ENCODE data around the gene ASCC1.

The ASCC1 gene

DNA sequence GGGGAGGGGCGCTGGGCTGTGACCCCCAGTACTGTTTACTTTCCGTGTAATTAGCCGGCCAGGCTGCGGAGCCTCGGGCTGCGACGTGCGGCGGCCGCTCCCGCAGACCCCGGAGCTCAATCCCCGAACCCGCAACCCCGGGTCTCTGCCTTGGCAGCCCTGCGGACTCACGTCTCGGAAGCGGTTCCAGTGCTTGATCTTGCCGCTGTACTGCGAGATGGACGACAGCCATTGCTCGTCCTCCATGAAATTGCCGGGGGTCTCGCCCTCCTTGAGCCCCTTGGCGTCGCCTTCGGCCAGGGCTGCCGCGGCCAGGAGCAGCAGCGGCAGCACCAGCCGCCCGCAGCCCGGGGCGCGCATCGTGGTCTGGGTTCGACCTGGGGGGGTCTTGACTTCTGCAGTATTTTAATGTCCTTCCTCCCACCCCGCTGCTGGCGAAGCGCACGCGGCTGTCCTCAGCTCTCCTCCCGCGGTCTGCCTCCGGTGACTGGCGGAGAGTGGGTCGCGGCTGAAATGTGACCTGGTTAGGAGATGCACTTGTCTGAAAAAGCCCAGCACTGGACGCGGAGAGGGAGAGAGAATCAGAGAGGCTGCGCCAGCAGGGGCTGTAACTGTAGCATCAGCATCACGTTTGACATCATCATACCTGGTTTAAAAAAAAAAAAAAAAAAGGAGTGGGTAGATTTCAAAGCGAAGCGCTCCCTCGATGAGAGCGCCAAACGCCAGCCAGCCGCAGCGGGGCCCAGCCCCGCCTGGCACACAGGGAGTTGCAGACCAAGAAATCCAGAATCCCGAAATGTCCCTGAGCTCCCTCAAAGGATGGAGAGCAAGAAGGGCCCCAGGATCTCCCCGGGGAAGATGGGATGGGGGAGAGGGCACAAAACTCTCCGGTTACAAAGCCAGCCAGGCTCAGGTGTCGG, 127.8 kb downstream of the ASCC1 start, which contains the start of gene SPOCK2:
Gene SPOCK2 (minus strand): TSS at position 583 of the 920 bp plus-strand sequence. CDS start 223 bp downstream, at position 360.
- intact Hi-C loops (cut with DNase I) = no loop called here
- DNase-seq = peak in 9 of 10 donors; percentile 38 to 94 (median 69)

DNA sequence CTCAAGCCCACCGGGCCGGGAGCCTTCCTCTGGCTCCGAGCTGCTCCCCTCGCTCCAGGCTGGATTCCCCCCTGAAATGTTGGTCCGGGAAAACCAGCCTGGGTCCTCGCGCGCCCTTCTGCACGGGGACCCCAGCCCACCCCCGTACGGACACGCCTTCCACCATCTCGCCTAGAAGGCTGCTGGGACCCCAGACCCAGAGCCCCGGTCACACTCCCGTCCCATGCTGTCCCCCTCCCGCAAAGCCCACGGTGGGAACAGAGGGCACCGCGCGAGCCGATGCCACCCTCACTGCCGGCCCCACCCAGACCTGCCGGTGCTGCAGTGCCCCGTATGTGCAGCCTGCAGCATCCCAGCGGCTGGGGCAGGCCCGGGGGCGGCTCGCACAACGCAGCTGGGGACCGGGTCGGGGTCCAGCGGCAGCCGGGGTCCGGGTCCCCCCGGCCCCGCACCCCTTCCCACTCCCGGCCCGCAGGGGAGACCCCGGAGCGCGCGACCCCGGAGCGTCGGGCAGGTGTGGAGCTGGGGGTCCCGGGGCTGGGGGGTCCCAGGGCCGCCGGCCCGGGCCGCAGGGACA, 128.6 kb downstream of the ASCC1 start:
- intact Hi-C loops (cut with DNase I) = no loop called here
- peak in 2 of 10 donors; percentile 89 to 90 for DNase-seq

DNA sequence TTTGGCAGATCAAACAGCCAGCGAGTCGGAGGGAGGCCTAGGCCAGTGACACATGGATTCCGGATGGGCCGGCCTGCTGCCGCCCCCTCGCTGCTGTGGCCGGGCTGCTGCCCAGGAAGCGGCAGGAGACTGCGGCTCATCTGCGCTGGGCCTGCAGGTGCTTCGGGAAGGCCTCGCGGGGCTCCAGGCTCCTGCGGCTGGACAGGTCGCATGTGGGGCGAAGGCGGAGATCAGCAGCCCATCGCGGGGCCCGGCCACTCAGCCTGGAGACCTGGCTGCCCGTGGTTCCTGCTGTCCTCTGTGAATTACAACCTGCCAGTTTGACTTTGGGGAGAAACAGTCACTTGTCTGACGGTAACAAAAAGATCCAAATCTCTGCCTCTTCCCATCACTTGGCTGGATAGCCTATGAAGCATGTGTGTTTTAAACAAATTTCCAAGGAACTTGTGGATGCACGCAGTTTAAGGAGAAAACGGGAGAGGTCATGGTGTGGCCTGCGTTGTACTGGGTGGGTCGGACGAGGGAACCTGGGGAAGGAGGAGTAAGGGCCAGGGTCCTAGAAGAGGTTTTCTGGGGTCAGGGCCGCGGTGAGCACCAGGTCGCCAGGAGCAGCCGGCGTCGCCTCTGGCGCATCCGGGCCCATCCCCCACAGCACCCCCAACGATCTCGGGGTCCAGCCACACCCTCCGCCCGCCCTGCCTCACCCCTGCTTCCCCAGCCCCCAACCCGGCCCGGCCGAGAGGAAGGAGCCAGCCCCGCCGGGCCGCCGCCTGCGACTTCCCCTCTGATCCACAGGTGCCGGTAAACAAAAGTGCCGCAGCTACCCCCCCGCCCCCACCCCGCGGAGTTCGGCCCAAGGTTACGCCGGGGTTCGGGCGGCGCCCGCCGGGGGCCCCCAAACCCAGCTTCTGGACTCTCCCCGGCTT, 129.3 kb downstream of the ASCC1 start:
- intact Hi-C loops (cut with DNase I) = no loop called here
- DNase-seq = peak in 3 of 10 donors; percentile 49 to 93 (median 93)

DNA sequence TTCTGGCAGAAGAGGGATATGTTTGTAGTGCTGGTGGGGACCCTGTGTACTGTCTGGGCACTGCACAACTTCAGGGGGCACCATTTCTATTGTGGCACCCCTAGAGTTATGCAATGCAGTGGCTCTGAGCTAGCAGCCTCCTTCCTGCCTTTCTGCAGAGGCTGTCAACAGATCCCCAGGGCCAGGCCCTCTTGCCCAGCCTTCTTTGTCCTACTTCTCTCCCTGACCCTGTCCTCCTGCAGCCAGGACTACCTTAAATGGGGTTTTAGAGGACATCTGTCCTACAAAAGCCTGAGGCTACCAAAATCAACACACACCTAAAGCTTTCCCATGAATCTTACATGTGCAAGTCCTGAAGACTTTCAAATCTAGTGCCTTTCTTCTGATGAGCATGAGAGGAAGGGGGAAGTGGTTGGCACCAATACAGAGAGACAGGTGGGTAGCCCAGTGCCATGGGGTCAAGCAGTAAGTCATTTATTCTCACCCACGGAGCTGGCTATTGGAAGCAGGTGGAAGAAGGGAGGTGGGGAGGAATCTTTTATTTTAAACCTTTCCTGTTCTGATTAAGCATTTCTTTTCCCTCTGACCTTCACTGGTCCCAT, 130.1 kb downstream of the ASCC1 start:
- intact Hi-C loops (cut with DNase I) = no loop called here
- no peak for DNase-seq

DNA sequence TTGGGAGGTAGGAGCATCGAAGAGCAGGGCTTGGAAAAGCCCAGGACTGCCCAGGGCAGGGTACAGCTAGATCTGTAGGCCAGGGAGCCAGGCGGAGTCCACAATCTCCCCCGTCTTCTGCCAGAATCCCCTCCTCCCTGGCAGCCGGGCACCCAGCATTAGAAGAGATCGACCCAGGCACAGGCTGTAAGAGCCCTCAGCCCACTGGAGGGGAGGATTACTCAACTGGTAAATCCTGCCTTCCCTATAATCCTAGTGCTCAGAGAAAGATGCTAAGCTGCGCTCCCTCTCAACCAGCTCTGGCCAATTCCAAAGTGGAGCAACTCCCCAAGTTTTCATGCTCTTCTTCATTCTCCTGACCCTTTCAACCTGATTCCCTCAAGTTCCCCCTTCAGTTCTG, 130.9 kb downstream of the ASCC1 start:
- intact Hi-C loops (cut with DNase I) = no loop called here
- peak in 1 of 10 donors; percentile 5 for DNase-seq

DNA sequence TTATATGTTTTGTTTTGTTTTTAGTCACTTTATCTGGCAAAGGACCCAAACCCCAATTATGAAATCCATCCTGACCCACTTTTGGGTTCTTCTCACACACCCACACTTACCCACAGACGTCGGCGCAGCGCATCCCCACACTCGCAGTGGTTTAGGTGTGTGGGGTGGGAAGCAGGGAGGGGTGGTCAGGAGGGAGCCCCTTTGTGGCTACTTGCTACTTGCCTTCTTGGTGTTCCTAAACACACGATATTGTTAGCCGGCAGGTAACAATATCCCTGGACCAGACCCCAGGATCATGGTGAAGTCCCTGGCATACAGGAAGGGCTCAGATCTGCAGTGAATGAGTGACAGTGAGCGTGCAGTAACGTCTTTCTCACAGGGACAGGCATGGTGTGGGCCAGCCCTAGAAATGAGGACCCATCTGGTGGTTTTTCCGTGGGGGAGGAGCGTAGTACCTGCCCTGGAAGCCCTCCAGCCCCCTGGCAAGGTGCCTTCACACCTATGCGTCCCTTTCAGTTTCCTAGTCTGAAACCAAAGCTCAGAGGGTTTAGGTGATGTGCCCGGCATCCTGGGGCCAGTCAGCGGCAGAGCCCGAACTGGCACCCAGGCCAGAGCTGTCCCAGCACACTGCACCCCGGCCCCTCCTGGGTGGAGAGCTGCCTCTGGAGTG, 132.2 kb downstream of the ASCC1 start:
- peak in 3 of 10 donors; percentile 7 to 78 (median 48) for DNase-seq

DNA sequence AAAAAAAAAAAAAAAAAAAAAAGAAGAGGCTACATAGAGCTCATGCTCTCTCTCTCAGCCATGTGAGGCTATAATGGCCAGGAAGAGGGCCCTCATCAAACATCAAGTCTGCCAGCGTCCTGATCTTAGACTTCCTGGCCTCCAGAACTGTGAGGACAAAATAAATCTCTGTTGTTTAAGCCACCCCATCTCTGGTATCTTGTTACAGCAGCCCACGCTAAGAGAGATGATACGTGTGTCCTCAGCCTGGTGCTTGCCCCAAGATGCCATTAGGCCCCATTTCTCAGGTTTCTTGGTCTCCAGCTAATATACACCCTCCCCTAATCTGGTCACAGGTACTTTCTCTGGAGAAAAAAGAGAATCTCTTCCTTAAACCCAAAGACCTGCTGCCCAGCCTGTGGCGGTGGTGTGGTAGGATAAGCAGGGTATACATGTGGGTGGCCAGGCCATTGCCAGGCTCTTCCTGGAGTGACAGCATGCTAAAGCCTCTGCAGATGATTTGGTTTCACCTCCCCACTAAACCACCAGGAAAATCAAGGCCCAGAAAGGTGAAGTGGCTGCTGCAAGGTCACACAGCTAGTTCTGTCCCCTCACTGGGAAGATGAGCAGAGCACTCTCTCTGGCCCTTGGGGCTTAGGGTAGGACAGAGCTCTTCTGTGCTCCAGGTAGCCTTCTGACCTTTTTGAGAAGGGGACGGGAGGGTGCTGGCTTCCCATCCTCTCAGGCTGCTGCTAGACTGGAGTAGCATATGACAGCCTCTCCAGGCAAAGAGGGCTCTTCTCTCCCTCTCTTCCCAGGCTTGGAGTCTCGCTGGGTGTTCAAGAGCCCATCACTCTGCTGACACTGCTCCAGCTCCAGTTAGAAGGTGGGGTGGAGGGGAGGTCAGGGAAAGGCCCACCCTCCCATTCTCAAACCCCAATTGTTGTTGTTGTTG, 133.0 kb downstream of the ASCC1 start:
- intact Hi-C loops (cut with DNase I) = no loop called here
- DNase-seq = peak in 2 of 10 donors; percentile 10 to 31

More for the DNA sequence above, 132.2 kb downstream of the ASCC1 start:
- intact Hi-C loops (cut with DNase I) = no loop called here

DNA sequence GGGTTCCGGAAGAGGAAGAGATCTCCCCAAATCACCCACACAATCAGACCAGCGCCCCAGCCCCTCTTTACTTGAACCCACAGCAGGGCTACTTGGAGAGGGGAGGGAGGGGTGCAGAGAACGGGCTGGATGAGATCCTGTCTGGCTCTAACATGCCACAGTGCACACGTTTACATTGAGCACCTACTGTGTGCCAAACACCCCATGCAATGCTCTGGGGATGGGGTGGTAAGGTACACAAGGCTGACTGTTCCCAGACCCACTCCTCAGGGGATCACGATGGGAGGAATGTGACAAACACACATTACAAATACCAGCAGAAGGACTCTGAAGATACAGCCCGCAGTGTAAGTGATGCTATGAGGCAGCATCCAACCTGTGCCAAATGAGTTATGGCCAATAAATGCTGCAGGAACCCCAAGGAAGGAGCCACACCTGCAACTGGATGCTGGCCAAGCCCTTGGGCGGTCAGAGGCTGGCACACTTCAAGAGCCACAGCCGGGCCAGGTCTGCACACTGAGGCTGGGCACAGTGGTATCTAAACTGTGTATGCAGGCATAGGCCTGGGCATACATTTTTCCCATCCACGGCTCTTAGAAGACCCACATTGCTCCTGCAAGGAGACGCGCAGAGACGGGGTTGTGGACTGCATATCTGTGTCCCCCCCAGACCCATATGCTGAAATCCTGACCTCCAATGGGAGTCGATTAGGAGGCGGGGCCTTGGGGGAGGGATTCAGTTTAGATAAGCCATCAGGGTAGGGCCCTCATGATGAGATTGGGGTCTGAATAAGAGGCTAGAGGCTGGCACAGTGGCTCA, 134.1 kb downstream of the ASCC1 start:
- DNase-seq = peak in 2 of 10 donors; percentile 7 to 47
- intact Hi-C loops (cut with DNase I) = no loop called here

DNA sequence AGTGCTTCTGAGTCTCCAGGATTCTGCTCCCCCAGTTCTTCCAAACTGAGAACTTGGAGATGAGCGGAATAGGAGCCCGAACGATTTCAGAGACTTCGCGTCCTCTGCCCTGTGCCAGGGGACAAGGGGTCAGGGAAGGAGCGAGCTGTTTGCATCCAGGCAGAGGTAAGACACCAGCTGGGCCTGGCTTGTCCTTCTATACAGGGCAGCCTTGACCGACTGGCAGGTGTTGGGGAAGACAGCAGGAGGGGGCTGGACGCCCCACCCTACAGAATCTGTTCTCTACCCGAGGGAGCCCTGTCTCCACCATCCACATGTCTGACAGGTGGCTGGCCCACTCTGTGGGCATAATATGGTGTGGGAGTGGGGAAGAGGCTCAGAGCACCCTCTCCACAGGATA, 134.9 kb downstream of the ASCC1 start:
- peak in 1 of 10 donors; percentile 20 for DNase-seq
- intact Hi-C loops (cut with DNase I) = no loop called here

DNA sequence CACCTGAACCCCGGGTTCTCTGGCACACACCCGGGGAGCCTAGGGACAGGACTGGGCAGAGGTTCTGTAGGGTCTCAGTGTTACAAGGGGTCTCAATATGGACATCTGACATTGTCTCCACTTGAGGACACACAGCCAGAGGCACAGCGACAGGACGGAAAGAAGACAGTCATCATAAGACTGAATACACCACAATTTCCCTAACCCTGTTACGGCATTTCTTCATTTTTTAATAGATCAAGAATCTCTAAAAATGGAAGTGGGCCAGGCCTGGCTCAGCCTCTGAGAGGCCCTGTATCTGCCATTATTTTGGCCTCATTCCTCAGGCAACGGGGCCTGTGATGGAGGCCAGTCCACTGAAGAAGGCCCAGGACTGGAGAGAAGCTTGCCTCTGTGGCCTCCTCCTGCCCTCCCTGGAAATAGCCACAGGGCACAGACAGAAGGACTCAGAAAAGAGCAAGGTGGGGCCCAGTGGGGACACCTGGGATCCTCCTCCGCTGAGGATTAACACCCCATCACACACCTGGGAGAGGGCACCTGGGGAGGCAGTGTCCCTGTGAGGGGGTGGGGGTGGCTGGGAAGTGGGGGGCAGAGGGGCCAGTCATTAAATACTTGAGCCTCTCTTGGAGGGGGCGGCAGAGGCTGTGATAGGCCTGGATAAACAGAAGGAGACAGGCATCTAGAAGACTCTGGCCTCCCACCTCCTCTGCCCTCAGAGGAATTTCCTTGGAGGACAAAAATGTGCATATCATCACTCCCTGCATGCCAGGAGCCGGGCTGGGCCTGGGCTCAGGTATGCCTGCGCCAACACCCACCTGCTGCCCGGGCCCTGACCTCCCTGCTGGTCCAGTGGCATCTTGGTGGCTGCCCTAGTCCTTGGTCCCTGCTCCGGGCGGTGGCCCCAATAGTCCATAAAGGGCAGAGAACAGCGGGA, 135.8 kb downstream of the ASCC1 start:
- peak in 3 of 10 donors; percentile 11 to 61 (median 48) for DNase-seq
- intact Hi-C loops (cut with DNase I) = no loop called here

DNA sequence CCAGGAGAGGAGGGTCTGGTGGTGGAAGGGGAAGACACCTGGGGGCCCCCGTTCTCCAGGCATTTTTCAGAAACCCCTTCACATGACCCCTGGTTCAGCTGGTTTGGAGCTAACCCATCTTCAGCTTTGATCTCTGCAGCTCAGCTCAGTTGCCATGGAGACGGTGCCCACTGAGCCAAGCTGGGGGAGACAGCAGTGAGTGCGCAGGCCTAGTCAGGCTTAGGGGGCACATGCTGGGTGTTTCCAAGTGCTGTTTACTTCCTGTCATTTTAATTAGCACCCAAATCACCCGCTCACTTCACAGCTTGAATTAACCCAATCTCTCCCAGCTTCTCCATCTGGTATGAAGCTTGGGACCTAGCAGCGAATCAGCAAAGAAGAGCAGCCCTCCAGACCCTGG, 136.7 kb downstream of the ASCC1 start:
- DNase-seq = peak in 7 of 10 donors; percentile 37 to 92 (median 68)
- intact Hi-C loops (cut with DNase I) = no loop called here

DNA sequence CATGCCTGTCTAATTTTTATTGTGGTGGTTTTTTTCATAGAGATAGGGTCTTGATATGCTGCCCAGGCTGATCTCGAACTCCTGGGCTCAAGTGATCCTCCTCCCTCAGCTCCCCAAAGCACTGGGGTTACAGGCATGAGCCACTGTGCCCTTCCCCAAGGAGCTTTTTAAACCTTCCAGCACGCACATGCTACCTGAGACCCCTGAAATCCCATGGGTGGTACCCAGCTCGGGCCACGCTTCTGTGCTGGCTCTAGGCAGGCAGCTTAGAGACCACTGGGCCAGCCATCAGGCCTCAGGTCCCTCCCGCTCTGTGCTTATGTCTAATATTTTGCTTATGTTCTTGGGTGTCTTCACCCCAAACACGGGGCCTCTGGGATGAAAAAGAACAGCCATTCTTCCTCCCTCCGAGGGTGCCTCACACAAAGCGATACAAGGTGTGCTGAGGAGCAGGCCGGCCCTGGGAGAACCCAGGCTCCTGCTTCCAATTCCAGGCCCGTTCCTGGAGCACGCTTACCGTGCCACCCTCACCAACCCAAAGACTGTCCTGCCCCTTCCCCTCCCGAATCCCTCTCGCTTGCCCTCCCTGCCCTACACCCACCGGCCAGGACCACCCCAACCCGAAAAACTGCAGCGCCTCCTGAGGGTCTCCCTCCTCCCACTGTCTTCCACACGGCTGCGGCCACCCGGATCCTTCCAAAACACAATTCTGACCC, 138.6 kb downstream of the ASCC1 start:
- peak in 2 of 10 donors; percentile 61 to 64 for DNase-seq
- intact Hi-C loops (cut with DNase I) = no loop called here

DNA sequence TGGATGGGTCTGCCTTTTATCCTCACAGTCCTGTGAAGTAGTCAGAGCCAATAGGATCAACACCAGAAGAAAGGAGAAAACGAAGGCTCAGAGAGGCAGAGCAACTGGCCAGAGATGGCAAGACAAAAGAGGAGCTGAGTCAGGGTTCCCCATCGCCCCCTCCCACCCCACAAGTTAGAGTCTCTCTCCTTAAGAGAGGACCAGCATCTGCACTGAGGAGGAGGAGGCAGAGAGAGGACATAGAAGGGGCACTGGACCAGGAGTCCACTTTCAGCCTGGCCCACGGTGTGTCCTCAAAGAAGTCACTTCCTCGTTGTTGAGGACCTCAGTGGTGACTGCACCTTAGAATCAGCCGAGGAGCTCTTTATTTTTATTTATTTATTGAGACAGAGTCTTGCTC, 139.3 kb downstream of the ASCC1 start:
- peak in 2 of 10 donors; percentile 14 to 16 for DNase-seq
- intact Hi-C loops (cut with DNase I) = no loop called here

DNA sequence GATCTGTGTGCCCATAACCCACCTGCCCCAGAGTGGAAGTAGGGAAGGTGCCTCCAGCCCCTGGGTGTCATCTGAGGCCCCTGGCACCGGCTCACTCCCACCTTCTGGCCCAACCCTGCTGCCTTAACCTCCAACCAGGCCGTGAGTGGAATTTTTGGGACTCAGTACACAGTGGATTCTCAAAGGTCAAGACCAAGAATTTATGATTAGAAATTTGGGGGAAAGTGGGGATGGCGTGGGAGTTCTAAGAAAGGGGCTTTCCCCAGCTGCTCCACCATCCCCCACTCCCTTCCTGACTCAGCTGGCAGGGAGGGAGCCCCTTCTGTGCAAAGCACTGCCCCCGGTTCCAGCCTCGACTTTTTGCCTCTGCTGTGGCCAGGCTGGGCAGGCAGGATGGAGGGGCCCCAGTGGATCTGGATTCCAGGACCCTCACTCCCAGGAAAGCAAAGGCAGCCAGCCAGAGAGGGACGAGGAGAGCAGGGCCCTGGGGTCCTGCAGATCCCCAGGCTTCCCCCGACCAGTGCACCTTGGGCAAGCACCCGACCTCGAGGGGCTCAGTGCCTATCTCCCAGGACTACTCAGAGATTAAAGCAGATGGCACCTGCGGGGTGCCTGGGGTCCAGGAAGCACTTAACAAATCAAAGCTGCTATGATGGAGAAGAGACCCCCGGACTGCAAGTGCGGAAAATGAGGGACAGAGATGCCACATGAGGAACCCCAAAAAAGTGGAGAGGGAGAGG, 140.5 kb downstream of the ASCC1 start:
- intact Hi-C loops (cut with DNase I) = no loop called here
- peak in 2 of 10 donors; percentile 44 to 57 for DNase-seq
